K562 (cell line): Measurements from ENCODE around the gene ELK1. TPM values are rescaled to one million over a fixed set of nuclear protein-coding genes. Genes with fewer than 3 reads are reported as not detected.

Source experiments
- ATAC-seq: fragments of 200-7000 bp; cut with Tn5 transposase; 3 replicates; pipeline ENCODE4 v1.9.1; 2020; ENCODE audit warnings: moderate library complexity
- BruUV-seq: library from RNA; stranded (reverse); fragments of 400-500 nt; replicated peaks from 2 replicates; lab custom pipeline; 2021; lab: Mats Ljungman, UMichigan
- CTCF ChIA-PET: fragments of 300-600 bp; formaldehyde crosslinking; extraction: SDS; loops from one replicate; lab custom pipeline; 2021; ENCODE audit warnings: low intra/inter-chr PET ratio; lab: Yijun Ruan, JAX
- POLR2A ChIA-PET: fragments of 300-600, 350-650 bp; sonication (Branson Sonifier 250); formaldehyde crosslinking; extraction: SDS; loops from one replicate; lab custom pipeline; 2021; ENCODE audit warnings: antibody characterized with exemption, inconsistent platforms; lab: Yijun Ruan, JAX
- DNase-seq, 4 experiments: peaks; one replicate each; pipeline versions ENCODE4 v3.0.0 to v3.0.0-alpha.2; 2011 to 2018; ENCODE audit warnings: low spot score in 3 of 4, mixed read lengths in 3 of 4; ENCODE audit errors: extremely low read depth in 1 of 4
- FAIRE-seq: peaks from 2 replicates; lab custom pipeline; 2011; peaks lifted over from hg19 to GRCh38; lab: Jason Lieb, UNC
- H2AFZ ChIP-seq: 2 replicates; pipeline ENCODE4 v1.6.0; 2011; ENCODE audit warnings: low read depth, low read length, control low read depth, inconsistent platforms
- H3K27ac ChIP-seq: fragments of 200-600 bp; 3 replicates; pipeline ENCODE4 v1.8.0; 2011; ENCODE audit warnings: low read depth, mild to moderate bottlenecking, control low read depth, inconsistent platforms, low read length, moderate library complexity, mixed read lengths; ENCODE audit errors: extremely low read depth
- H3K27me3 ChIP-seq, 2 experiments: fragments of 300-600 bp in 1 of 2; 2 replicates in 1 of 2; 3 replicates in 1 of 2; pipeline versions ENCODE4 v1.6.0 to v1.8.0; 2011; ENCODE audit warnings: inconsistent platforms in 2 of 2, low read length in 2 of 2, mild to moderate bottlenecking in 1 of 2, mixed read lengths in 1 of 2, moderate library complexity in 1 of 2; ENCODE audit not compliant: control insufficient read depth in 2 of 2, insufficient read depth in 2 of 2
- H3K36me3 ChIP-seq: fragments of 300-600 bp; 3 replicates; pipeline ENCODE4 v1.8.0; 2011; ENCODE audit warnings: mild to moderate bottlenecking, low read length, inconsistent platforms; ENCODE audit not compliant: control insufficient read depth, insufficient read depth
- H3K4me1 ChIP-seq, 2 experiments: fragments of 200-600 bp in 1 of 2; replicated peaks in 1 of 2; 2 replicates in 1 of 2; 3 replicates in 1 of 2; pipeline versions ENCODE4 v1.5.1 to v1.8.0; 2011; ENCODE audit warnings: inconsistent platforms in 2 of 2, low read length in 2 of 2, mild to moderate bottlenecking in 1 of 2, mixed read lengths in 1 of 2, moderate library complexity in 1 of 2; ENCODE audit not compliant: control insufficient read depth in 2 of 2, insufficient read depth in 2 of 2
- H3K4me2 ChIP-seq: 2 replicates; pipeline ENCODE4 v1.6.1; 2011; ENCODE audit warnings: low read length, control low read depth, inconsistent platforms, mixed read lengths; ENCODE audit not compliant: insufficient read depth
- H3K4me3 ChIP-seq: fragments of 200-600 bp; sonication (generic), shearing (Covaris generic); 2 replicates; pipeline ENCODE4 v1.5.1; 2016; ENCODE audit warnings: control low read depth, inconsistent platforms
- H3K79me2 ChIP-seq: fragments of 200-600 bp; 3 replicates; pipeline ENCODE4 v1.8.0; 2011; ENCODE audit warnings: low read length, inconsistent platforms; ENCODE audit not compliant: control insufficient read depth, insufficient read depth
- H3K9ac ChIP-seq, 2 experiments: 2 replicates each; pipeline versions ENCODE4 v1.6.0 to v1.6.1; 2011; ENCODE audit warnings: low read depth in 2 of 2, low read length in 2 of 2, control low read depth in 1 of 2, inconsistent platforms in 1 of 2, mild to moderate bottlenecking in 1 of 2, mixed read lengths in 1 of 2; ENCODE audit not compliant: insufficient read depth in 1 of 2
- H3K9me1 ChIP-seq: one replicate; pipeline ENCODE4 v1.6.0; 2011; ENCODE audit warnings: inconsistent platforms, mild to moderate bottlenecking, low read length, moderate library complexity; ENCODE audit not compliant: control insufficient read depth, insufficient read depth
- H3K9me3 ChIP-seq: replicated peaks from 2 replicates; pipeline ENCODE4 v1.5.1; 2011; ENCODE audit warnings: low read depth, low read length, inconsistent platforms; ENCODE audit not compliant: control insufficient read depth, insufficient read depth
- H4K20me1 ChIP-seq: replicated peaks from 2 replicates; pipeline ENCODE4 v1.6.1; 2011; ENCODE audit warnings: low read length, inconsistent platforms, mixed read lengths; ENCODE audit not compliant: control insufficient read depth, insufficient read depth
- AFF1 ChIP-seq, 2 experiments: fragments of 450-650 bp; IDR thresholded peaks; 2 replicates each; pipeline ENCODE4 v1.6.1; 2018; ENCODE audit warnings: mild to moderate bottlenecking in 2 of 2, low read depth in 1 of 2; ENCODE audit not compliant: partially characterized antibody in 2 of 2
- DNMT1 ChIP-seq: fragments of 450-650 bp; IDR thresholded peaks from 2 replicates; pipeline ENCODE4 v1.6.1; 2016; ENCODE audit warnings: antibody characterized with exemption, mild to moderate bottlenecking
- FOXM1 ChIP-seq, 2 experiments: fragments of 450-650 bp in 1 of 2; sonication (generic) in 1 of 2; formaldehyde crosslinking in 1 of 2; IDR thresholded peaks; 2 replicates each; pipeline versions ENCODE4 v1.6.1 to v1.9.0; 2017 to 2022; ENCODE audit warnings: low read depth in 2 of 2, mild to moderate bottlenecking in 2 of 2, missing genetic modification reagents in 1 of 2, moderate library complexity in 1 of 2
- KAT7 ChIP-seq: sonication (generic); formaldehyde crosslinking; IDR thresholded peaks from 2 replicates; pipeline ENCODE4 v1.8.0; 2022; ENCODE audit warnings: missing genetic modification reagents, mild to moderate bottlenecking, borderline replicate concordance
- NCOA2 ChIP-seq, 2 experiments: fragments of 450-650 bp; IDR thresholded peaks; 2 replicates each; pipeline ENCODE4 v1.6.1; 2018; ENCODE audit warnings: mild to moderate bottlenecking in 2 of 2, moderate library complexity in 1 of 2; ENCODE audit not compliant: partially characterized antibody in 2 of 2
- RBM17 ChIP-seq: fragments of 200-400 bp; formaldehyde crosslinking; IDR thresholded peaks from 2 replicates; pipeline ENCODE4 v1.6.1; 2017; ENCODE audit warnings: low read depth, mild to moderate bottlenecking, low read length, borderline replicate concordance
- SUPT5H ChIP-seq: fragments of 450-650 bp; IDR thresholded peaks from 2 replicates; pipeline ENCODE4 v1.6.1; 2016
- VEZF1 ChIP-seq: fragments of 200-800 bp; sonication (Bioruptor generic); IDR thresholded peaks from 2 replicates; pipeline ENCODE4 v1.6.1; 2017; ENCODE audit warnings: missing genetic modification characterization, missing compliant biosample characterization
- ZFP36 ChIP-seq: fragments of 150-350 bp; IDR thresholded peaks from 2 replicates; pipeline ENCODE4 v1.6.1; 2018; ENCODE audit warnings: low read length, low read depth; ENCODE audit not compliant: partially characterized antibody
- ZKSCAN8 ChIP-seq: fragments of 200-800 bp; sonication (Bioruptor generic); IDR thresholded peaks from 2 replicates; pipeline ENCODE4 v1.6.1; 2016; ENCODE audit warnings: missing genetic modification characterization, missing compliant biosample characterization
- ZNF449 ChIP-seq: fragments of 250-450 bp; sonication (Bioruptor Pico); IDR thresholded peaks from 2 replicates; pipeline ENCODE4 v1.8.0; 2022; ENCODE audit warnings: moderate library complexity, mild to moderate bottlenecking, inconsistent platforms
- WGBS: fragments of 100-300 bp; shearing (Covaris generic); methylation state at CpG from one replicate; pipeline ENCODE4 v1.1.6; 2016; ENCODE audit warnings: low coverage, mixed read lengths; ENCODE audit not compliant: insufficient coverage; ENCODE audit errors: missing lambda C conversion rate; 5-methylcytosine and 5-hydroxymethylcytosine counted together
- in situ Hi-C: fragments of 300-500 bp; cut with MboI; formaldehyde crosslinking; loops from 4 replicates; pipeline ENCODE4 v1.15.0; 2018; ENCODE audit warnings: inconsistent platforms, mixed read lengths
- intact Hi-C: fragments of 100-400 bp; cut with micrococcal nuclease; formaldehyde crosslinking; loops from 2 replicates; pipeline ENCODE4 v1.14.2; 2022
- polyA plus RNA-seq, 8 experiments: library from polyadenylated mRNA; depleted of rRNA in 4 of 8; stranded (reverse) in 5 of 8; unstranded in 3 of 8; fragments of >200 nt; fragmentation: Nextera tagmentation in 2 of 8; fragmentation: Illumina TruSeq in 1 of 8; extraction: Ambion mirVana in 2 of 8; extraction: Trizol in 1 of 8; gene quantifications; 2 replicates each; pipeline versions ENCODE4 v1.2.1 to v1.2.3, GENCODE V29; 2011 to 2014; ENCODE audit warnings: inconsistent platforms in 1 of 8, missing spikeins in 1 of 8
- total RNA-seq, 7 experiments: library from RNA; depleted of rRNA in 6 of 7; stranded (reverse); fragments of >200 nt in 6 of 7; fragmentation: Illumina TruSeq in 2 of 7; extraction: Trizol in 2 of 7; gene quantifications; 2 replicates each; pipeline versions ENCODE4 v1.2.1 to v1.2.3, GENCODE V29; 2011 to 2021; ENCODE audit warnings: low replicate concordance in 1 of 7

ELK1 gene
- total and polyA plus RNA-seq, 9 of the 15 experiments (the other 6 are each of a cell fraction or from before 2014, with no cell fraction given): 4.4 to 74.9 (median 26.5) TPM

GRCh38 chrX:47628982-47629381, 21.4 kb downstream of the ELK1 start (continued):
- peak; percentile 60; the same call in 1 of the 2 replicates for TF ChIP-seq ZKSCAN8 (CRISPR knock-in tag)
- 0 out of 2 replicates have a peak, but pooled peaks have one; percentile 20 for TF ChIP-seq VEZF1 (CRISPR knock-in tag)
- TF ChIP-seq, all 486 proteins: peak for 5

- H3K79me2 ChIP-seq: no peaks in the 10 kb centered on the region
- DNase-seq (no peak), FAIRE-seq (no peak), ATAC-seq (no peak)
- no peaks in the 10 kb centered on the region for H3K9me1 ChIP-seq
- ChIA-PET POLR2A (interaction anchor here (0.5 kb wide), 1 partner anchor 15 kb away, joined by 4 read pairs; no protein-coding TSS in a partner anchor), CTCF (no interaction called here)
- H3K9ac ChIP-seq: no peak overlapping the region
- intact Hi-C loops (no loop called here), in situ Hi-C loops (no loop called here)
- H2AFZ ChIP-seq: no peak overlapping the region
- WGBS: 72% methylated on average over 2 of the region's 2 CpGs
- no peaks in the 10 kb centered on the region; the same call in 1 of the 2 replicates for H4K20me1 ChIP-seq
- H3K36me3 ChIP-seq: no peaks in the 10 kb centered on the region
- peaks cover 0 to 34% of the 10 kb centered on the region in 2 experiments; a peak in 2 of 5 replicates for H3K27me3 ChIP-seq
- no peak overlapping the region for H3K4me2 ChIP-seq
- no peak overlapping the region for H3K4me3 ChIP-seq
- H3K4me1 ChIP-seq: peaks cover 9 to 19% of the 10 kb centered on the region in 2 experiments
- H3K9me3 ChIP-seq: no peaks in the 10 kb centered on the region
- no TSS peak for BruUV-seq
- H3K27ac ChIP-seq: no peak overlapping the region
- TF ChIP-seq ZFP36 (no peak), ZNF449 (CRISPR knock-in tag) (no peak), NCOA2 (IDR thresholded peaks at IDR 0.05; ENCODE audit: partially characterized antibody in 2 of 2) (no peak), SUPT5H (no peak), FOXM1 (IDR thresholded peaks at IDR 0.05; ENCODE audit: low read depth) (no peak), FOXM1 (CRISPR knock-in tag; IDR thresholded peaks at IDR 0.05; ENCODE audit: low read depth) (no peak), DNMT1 (no peak), KAT7 (CRISPR knock-in tag) (no peak), RBM17 (no peak), AFF1 (IDR thresholded peaks at IDR 0.05; ENCODE audit: low read depth in 1 of 2, partially characterized antibody in 2 of 2) (no peak)
Measured at GRCh38 chrX:47625365-47625764, 25.0 kb downstream of the ELK1 start.
